ENCODE results near the gene PTGR3. TPM values are rescaled to one million over a fixed set of nuclear protein-coding genes. Genes with fewer than 3 reads are reported as not detected.

The PTGR3 gene
- total and polyA plus RNA-seq, 9 donors = 15.4 to 55.7 (median 30.5) TPM

DNA sequence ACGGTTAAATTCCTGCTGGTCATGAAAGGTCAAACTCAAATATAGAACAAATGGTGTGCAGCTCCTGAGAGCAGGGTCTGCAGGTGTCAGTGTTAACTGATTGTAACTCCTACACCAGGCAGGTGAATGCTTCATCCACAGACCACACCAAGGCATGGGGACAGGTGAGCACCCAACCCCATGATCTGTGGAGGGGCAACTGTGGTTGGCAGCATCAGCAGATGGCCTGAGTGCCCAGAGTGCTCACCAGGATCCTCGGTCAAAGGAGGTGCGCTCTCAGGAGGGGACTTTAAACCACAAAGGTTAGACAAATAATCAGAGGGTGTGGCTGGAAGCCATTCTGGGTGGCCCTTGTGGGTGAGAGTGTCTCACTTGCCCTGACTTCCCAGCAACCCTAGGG lies 44.5 kb downstream of the PTGR3 start:
- 87 to 90% (median 88%) methylated on average over 3 of the region's 3 CpGs for WGBS, 3 donors
- TF ChIP-seq EP300 (IDR thresholded peaks at IDR 0.05) (no peak), POLR2A (IDR thresholded peaks at IDR 0.05) (no peak)
- Histone ChIP-seq H3K4me3 (no peak overlapping the region), H3K27me3 (no peaks in the 10 kb centered on the region), H3K9me3 (no peaks in the 10 kb centered on the region), H3K27ac (no peak overlapping the region), H3K36me3 (no peaks in the 10 kb centered on the region), H3K4me1 (ENCODE audit: insufficient read depth) (peaks cover 2% of the 10 kb centered on the region)
- DNase-seq = no peak
- intact Hi-C loops (cut with DNase I) = no loop called here

DNA sequence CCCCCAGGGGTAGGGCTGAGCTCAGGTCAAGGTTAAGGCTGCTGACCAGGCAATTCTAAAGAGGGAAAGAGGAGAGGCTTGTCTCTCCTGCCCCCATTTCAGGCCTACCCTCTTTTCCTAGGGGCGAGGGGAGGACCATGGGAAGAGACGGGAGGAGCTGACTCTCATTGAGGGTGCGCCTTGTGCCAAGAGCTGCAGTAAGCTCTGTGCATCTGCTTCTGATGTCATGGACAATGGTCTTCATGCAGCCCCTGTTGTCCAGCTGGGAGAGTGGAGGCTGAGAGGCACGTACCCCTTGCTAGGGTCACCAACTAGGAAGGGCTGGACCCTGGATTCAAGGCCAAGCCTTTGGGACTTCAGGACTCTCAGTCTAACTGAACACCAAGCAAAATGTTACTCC lies 45.2 kb downstream of the PTGR3 start:
- intact Hi-C loops (cut with DNase I) = no loop called here
- Histone ChIP-seq H3K4me3 (no peak overlapping the region), H3K36me3 (no peaks in the 10 kb centered on the region), H3K4me1 (ENCODE audit: insufficient read depth) (peaks cover 2% of the 10 kb centered on the region), H3K27me3 (no peaks in the 10 kb centered on the region), H3K27ac (no peak overlapping the region), H3K9me3 (no peaks in the 10 kb centered on the region)
- no peak for DNase-seq
- WGBS, 3 donors = 93 to 96% (median 95%) methylated on average over 4 of the region's 4 CpGs
- TF ChIP-seq POLR2A (IDR thresholded peaks at IDR 0.05) (no peak), EP300 (IDR thresholded peaks at IDR 0.05) (no peak)
- TF ChIP-seq, protein P1, sequence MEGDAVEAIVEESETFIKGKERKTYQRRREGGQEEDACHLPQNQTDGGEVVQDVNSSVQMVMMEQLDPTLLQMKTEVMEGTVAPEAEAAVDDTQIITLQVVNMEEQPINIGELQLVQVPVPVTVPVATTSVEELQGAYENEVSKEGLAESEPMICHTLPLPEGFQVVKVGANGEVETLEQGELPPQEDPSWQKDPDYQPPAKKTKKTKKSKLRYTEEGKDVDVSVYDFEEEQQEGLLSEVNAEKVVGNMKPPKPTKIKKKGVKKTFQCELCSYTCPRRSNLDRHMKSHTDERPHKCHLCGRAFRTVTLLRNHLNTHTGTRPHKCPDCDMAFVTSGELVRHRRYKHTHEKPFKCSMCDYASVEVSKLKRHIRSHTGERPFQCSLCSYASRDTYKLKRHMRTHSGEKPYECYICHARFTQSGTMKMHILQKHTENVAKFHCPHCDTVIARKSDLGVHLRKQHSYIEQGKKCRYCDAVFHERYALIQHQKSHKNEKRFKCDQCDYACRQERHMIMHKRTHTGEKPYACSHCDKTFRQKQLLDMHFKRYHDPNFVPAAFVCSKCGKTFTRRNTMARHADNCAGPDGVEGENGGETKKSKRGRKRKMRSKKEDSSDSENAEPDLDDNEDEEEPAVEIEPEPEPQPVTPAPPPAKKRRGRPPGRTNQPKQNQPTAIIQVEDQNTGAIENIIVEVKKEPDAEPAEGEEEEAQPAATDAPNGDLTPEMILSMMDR (IDR thresholded peaks at IDR 0.05) = no peak

DNA sequence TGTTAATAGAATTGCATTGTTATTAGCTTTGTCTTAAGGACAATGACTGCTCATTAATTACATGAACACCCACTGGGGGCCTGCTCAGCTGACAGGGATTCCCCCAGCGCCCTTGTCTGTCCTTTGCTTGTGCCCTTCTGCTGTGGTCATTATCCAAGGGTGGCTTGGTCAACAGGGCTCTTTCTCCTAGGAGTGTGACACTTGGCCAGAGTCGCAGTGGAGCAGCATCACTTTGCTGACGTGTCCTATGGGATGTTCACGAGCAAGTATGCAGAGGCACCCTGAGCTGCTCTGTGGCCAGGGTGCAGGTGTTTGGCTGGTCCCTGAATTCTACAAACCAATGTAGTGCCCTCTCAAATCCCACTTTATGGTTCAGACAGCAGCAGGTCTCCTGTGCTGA lies 46.0 kb downstream of the PTGR3 start:
- Histone ChIP-seq H3K4me3 (no peak overlapping the region), H3K9me3 (no peaks in the 10 kb centered on the region), H3K27ac (no peak overlapping the region), H3K36me3 (no peaks in the 10 kb centered on the region), H3K4me1 (ENCODE audit: insufficient read depth) (peaks cover 2% of the 10 kb centered on the region), H3K27me3 (no peaks in the 10 kb centered on the region)
- intact Hi-C loops (cut with DNase I) = no loop called here
- TF ChIP-seq POLR2A (IDR thresholded peaks at IDR 0.05) (no peak), EP300 (IDR thresholded peaks at IDR 0.05) (no peak)
- TF ChIP-seq, protein P1 (IDR thresholded peaks at IDR 0.05) = no peak
- 94 to 97% (median 96%) methylated on average over 4 of the region's 4 CpGs for WGBS, 3 donors
- DNase-seq = no peak

DNA sequence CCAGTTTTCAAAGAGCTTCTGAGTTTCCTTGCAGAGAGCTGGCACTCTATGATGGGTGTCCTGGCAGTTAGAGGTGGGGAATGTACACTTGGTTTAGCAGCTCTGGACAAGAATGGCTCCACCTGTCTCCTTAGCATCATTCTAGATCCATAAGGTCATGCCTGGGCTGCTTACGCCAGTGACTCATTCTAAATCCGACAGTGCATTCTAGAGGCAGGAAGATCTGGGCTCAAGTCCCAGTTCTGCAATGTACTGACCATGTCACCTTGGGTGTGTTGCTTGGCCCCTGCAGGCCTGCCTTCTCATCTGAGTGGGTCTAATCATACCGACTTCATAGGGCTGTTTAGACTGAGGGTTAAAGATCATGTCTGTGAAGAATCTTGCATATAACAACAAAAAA lies 46.5 kb downstream of the PTGR3 start:
- Histone ChIP-seq H3K4me3 (no peak overlapping the region), H3K4me1 (ENCODE audit: insufficient read depth) (peaks cover 2% of the 10 kb centered on the region), H3K36me3 (no peaks in the 10 kb centered on the region), H3K27ac (no peak overlapping the region), H3K9me3 (no peaks in the 10 kb centered on the region), H3K27me3 (no peaks in the 10 kb centered on the region)
- intact Hi-C loops (cut with DNase I) = no loop called here
- no peak for DNase-seq
- WGBS, 3 donors = 35 to 45% (median 40%) methylated on average over 3 of the region's 3 CpGs
- no peak for TF ChIP-seq EP300 (IDR thresholded peaks at IDR 0.05)
- TF ChIP-seq, protein P1 (IDR thresholded peaks at IDR 0.05) = no peak
- no peak for TF ChIP-seq POLR2A (IDR thresholded peaks at IDR 0.05)

DNA sequence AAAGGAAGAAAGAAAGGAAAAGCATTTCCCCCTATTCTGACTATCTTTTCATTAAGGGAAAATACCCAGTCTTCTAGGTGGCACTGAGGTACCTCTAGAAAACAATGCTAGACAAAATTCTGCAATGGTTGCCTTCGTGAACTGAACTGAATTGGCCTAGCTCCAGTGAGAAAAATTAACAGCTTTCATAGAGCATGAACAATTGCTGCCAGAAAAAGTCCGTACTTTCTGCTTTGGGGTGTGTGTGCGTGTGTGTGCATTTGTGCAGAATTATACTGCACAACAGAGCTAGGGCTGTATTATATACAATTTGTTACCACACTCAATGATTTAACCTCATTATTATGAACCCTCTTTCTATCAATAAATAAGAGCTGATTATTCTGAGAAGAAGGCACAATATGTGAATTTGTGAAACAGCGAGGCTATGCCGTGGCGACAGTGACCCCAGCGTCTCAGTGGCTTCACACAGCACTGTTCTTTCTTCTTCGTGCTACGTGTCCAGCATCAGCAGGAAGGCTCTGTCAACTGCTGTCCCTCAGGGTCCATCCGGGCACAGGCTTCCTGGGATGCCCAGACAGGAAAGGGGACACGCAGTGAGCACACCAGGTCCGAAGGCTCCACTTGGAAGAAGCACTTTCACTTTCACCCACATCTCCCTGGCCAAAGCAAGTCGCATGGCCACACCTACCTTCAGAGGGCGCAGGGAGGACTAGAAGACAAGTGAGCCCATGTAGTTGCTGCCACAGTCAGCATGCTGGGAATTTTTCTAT lies 47.5 kb downstream of the PTGR3 start:
- 66 to 76% (median 72%) methylated on average over 14 of the region's 14 CpGs for WGBS, 3 donors
- Histone ChIP-seq H3K9me3 (no peaks in the 10 kb centered on the region), H3K4me1 (ENCODE audit: insufficient read depth) (peaks cover 2% of the 10 kb centered on the region), H3K27ac (no peak overlapping the region), H3K27me3 (no peaks in the 10 kb centered on the region), H3K36me3 (no peaks in the 10 kb centered on the region), H3K4me3 (peak overlapping the region; percentile 4)
- intact Hi-C loops (cut with DNase I) = no loop called here
- DNase-seq = no peak
- TF ChIP-seq, protein P1 (IDR thresholded peaks at IDR 0.05) = no peak
- TF ChIP-seq EP300 (IDR thresholded peaks at IDR 0.05) = no peak
- no peak for TF ChIP-seq POLR2A (IDR thresholded peaks at IDR 0.05)
